A172 (cell line): Measurements from ENCODE around the gene EMP2. TPM values are rescaled to one million over a fixed set of nuclear protein-coding genes. Genes with fewer than 3 reads are reported as not detected.

ENCODE experiments used
- DNase-seq: peaks from one replicate; pipeline ENCODE4 v3.0.0-alpha.2; 2015; ENCODE audit warnings: low spot score
- total RNA-seq: library from RNA; depleted of rRNA; stranded (reverse); fragments of >200 nt; shearing (Covaris generic); gene quantifications from 2 replicates; pipeline ENCODE4 v1.2.3, GENCODE V29; 2014

Gene EMP2
- total RNA-seq, 1 experiment from 2014 or later, result 11.6 TPM

GRCh38 chr16:10610499-10611184, 30.2 kb upstream of the EMP2 start:
- DNase-seq, result no peak

GRCh38 chr16:10609402-10609774, 29.0 kb upstream of the EMP2 start:
- DNase-seq, result no peak

- no peak for DNase-seq
These were observed 28.4 kb upstream of the EMP2 start for GRCh38 chr16:10608687-10609401.

- no peak for DNase-seq
These were observed 26.8 kb upstream of the EMP2 start for GRCh38 chr16:10607157-10607556.

GRCh38 chr16:10606607-10607006, 26.2 kb upstream of the EMP2 start:
- no peak for DNase-seq

- no peak for DNase-seq
These were observed 25.2 kb upstream of the EMP2 start for GRCh38 chr16:10605636-10606035.

GRCh38 chr16:10601444-10602408, 21.3 kb upstream of the EMP2 start:
- no peak for DNase-seq

GRCh38 chr16:10600782-10601443, 20.5 kb upstream of the EMP2 start:
- DNase-seq, result no peak

GRCh38 chr16:10599626-10600025, 19.2 kb upstream of the EMP2 start:
- DNase-seq, result no peak

GRCh38 chr16:10598157-10598556, 17.8 kb upstream of the EMP2 start:
- DNase-seq, result no peak

GRCh38 chr16:10597187-10597601, 16.8 kb upstream of the EMP2 start:
- no peak for DNase-seq

GRCh38 chr16:10594312-10594950, 14.0 kb upstream of the EMP2 start:
- DNase-seq, result no peak

- no peak for DNase-seq
These were observed 12.2 kb upstream of the EMP2 start for GRCh38 chr16:10592611-10593010.

GRCh38 chr16:10590342-10590741, 9.9 kb upstream of the EMP2 start:
- no peak for DNase-seq

GRCh38 chr16:10589109-10589508, 8.7 kb upstream of the EMP2 start:
- DNase-seq, result no peak

- DNase-seq, result no peak
These were observed 7.2 kb upstream of the EMP2 start for GRCh38 chr16:10587622-10588021.

- DNase-seq, result no peak
These were observed 4.6 kb upstream of the EMP2 start for GRCh38 chr16:10584981-10585438.

GRCh38 chr16:10583269-10583668, 2.9 kb upstream of the EMP2 start:
- DNase-seq, result no peak

- no peak for DNase-seq
These were observed 1.1 kb upstream of the EMP2 start for GRCh38 chr16:10581507-10581906.

GRCh38 chr16:10580883-10581247, 467 bp upstream of the EMP2 start:
- DNase-seq, result no peak

GRCh38 chr16:10579575-10579964, 828 bp downstream of the EMP2 start:
- no peak for DNase-seq
